HG03280 (cell line): Measurements from ENCODE around the gene HLA-DQA1.
A peak's percentile ranks its signal among the peaks of the same experiment; 100 is the strongest.
"Not testable (repeated sequence)": the region's sequence is repeated elsewhere in the genome, so short reads cannot be mapped to it uniquely, and the experiment has no call there.

Experiments used
- ATAC-seq: cut with Tn5 transposase; IDR thresholded peaks from one replicate; pipeline ENCODE4 v1.9.1; 2021; ENCODE audit warnings: mild to moderate bottlenecking, moderate library complexity; ENCODE audit not compliant: unreplicated experiment

HLA-DQA1 gene

DNA sequence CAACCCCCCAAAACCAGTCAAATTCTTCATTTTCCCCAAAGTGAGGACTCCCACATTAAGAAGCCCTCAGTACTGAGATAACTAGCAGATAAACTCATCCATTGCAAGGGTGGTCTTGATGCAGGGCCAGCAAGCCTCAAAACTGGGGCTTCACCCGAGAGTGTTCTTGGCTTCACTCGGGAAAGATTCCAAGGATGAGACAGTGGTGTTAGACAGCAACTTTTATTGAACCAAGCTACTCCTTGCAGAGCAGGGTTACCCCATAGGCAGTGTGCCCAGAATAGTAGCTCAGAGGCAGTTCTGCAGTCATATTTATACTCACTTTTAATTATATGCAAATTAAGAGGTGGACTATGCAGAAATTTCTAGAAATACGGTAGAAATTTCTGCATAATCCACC, 15.8 kb upstream of the HLA-DQA1 start:
- no peak for ATAC-seq

DNA sequence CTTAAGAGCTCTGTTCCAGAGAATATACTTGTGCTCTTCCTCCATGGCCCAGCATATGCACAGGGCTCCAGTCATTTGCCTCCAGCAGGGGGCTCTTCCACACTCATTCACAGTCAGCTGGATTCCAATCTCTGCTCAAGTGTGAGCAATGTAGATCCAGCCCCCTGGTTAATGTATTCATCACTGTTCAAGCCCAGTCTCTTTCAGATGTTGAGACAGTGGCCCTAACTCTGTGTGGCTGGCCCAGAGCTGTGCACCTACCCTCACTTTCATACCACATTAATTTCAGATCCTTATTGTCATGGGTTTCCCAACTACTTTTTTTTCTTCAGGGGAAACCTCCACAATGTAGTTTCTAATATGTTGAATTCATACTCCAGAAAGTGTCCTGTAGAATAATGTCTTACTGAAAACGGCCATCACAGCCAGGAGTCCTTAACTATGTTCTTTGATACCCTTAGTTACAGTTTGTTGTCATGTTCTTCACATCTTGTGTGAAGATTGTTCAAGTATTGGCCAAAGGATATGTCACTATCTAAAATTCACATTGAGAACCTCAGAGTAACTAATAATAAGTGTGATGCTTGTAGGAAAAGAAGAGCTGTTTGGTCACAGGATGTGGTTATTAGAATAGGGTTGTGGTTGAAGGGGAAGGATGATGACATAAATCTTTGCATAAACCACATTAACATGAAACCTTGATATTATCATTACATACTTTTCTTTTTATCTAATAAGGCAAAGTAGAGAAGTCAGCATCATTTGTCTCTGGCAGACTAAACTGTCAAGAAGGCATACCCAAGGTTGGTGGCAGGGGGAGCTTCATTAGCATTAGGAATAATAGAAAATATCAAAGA, 14.4 kb upstream of the HLA-DQA1 start:
- ATAC-seq, result peak; percentile 59

DNA sequence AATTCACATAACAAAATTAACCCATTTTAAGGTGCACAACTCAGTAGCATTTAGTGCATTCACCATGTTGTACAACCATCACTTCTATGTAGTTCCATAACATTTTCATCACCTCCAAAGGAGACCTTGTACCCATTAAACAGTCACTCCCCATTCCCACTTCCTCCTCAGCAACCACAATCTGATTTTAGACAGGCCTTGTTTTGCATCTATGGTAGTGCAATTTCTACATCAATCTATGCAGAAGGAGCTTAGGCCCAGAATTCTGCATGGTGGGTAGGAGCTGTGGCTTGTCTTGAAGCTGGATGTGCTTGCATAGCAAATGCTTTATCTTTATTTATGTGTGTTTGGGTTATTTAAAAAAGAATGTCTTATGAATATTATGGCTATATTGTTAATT, 13.5 kb upstream of the HLA-DQA1 start:
- ATAC-seq, result no peak

DNA sequence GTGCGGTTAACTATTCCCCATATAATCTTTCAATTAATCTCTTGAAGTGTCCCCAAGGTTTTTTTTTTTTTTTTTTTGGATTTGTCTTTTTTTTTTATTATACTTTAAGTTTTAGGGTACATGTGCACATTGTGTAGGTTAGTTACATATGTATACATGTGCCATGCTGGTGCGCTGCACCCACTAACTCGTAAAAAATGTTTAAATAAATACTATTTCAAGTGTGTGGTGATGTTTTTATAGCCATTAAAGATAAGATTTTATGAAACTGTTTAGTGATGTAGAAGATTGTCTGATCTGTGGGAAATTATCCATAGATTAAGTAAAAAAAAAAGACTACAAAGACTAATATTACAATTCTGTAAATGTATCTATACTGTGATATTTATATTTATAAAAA, 12.6 kb upstream of the HLA-DQA1 start:
- ATAC-seq, result no peak

DNA sequence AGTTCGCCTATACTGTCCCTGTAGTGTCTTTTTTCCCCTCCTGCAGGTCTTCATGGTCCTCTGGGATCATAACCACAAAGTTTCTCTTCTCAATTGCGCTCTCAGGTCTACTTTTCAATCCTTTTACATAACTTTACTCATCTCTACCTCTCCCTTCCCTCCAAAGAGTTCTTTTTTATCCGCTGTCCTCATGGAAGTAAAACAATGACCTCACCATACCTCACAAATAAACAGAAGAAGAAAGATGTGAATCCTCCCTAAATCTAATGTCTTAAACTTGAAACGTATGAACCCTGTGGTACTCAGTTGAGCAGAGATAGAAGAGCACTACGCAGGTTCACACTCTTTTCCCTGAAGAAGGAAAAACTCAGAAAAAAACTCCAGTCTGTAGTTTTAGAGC, 12.1 kb upstream of the HLA-DQA1 start:
- ATAC-seq, result no peak

DNA sequence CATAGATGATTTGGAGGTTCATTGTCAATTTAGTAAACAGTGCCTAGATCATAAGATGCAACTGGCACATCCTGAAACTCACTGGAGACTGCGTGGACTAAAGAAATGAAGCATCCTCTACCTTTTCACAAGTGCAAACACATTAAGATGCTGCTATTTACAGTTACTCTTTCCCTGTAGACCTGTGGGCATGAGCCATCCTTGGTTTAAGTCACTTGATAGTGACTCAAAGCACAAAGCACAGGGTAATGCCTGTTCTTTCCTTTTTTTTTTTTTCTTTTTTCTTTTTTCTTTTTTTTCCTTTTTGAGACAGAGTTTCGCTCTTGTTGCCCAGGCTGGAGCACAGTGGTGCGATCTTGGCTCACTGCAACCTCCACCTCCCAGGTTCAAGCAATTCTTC, 10.0 kb upstream of the HLA-DQA1 start:
- ATAC-seq, result no peak

DNA sequence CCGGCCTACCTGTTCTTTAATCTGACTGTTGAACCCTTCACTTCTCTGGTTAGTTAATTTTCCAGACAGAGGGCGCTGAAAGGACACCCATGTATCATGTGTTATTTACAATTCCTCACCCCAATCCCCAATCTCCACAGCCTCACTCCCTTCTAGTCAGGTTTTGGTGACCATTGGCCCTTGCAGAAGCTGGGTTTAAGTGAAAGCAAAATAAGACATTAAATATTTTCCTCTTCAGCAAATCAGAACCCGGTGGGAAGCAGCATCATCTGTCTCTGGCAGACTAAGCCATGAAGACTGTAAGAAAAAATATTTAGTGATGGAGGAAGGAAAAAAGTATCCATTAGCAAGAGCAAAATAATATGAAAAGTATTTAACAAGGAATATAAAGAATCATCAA, 9.4 kb upstream of the HLA-DQA1 start:
- no peak for ATAC-seq

DNA sequence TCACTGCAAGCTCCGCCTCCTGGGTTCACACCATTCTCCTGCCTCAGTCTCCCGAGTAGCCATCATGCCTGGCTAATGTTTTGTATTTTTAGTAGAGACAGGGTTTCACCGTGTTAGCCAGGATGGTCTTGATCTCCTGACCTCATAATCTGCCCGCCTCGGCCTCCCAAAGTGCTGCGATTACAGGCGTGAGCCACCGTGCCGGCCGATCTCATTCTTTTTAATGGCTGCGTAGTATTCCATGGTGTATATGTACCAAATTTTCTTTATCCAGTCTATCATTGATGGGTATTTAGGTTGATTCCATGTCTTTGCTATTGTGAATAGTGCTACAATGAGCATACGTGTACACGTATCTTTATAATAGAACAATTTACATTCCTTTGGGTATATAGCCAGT, 7.4 kb upstream of the HLA-DQA1 start:
- not testable (repeated sequence) for ATAC-seq

DNA sequence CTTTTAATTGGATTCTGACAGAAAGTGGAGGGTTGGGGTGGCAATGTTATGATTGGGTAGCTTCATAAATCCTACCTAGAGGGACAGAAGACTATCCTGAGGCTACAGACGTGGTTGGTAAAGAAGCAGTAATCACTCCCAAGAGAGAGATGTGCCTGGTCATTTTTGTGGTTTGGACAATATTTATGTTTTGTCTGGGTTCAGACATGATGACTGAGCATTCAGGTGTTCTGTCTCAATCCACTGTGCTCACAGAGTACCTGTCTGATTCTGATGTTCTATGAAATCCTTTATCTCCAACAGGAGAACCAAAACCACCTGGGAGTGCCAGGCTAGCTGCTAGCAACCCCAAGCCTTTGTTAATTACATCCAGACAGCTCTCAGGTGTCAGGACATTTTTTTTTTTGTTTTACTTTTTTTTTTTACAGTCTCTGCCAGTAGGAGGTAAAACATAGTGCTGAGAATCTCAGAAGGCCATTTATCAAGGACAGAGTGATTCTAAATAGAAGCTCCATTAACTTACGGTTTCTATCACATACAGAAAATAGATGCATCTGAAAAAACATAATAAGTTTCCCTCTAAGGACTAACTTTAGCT, 1.6 kb upstream of the HLA-DQA1 start:
- no peak for ATAC-seq

DNA sequence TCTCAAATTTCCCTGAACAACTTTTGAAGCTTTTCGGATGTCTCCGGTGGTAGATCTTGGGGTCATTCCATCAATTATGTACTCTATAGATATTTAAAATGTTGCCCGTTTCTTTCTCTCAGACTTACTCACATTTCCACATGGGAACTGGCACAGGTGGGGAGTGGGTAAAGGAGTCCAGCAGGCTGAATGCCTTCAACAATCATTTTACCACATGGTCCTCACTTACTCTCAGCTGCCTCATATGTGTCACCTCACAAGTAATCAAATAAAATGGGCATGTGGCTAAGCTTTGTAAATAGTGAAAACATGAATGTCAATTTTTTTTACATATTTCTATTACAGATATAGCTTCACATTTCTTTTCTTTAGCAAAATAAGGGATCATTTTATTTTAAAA, 677 bp downstream of the HLA-DQA1 start:
- ATAC-seq, result no peak

DNA sequence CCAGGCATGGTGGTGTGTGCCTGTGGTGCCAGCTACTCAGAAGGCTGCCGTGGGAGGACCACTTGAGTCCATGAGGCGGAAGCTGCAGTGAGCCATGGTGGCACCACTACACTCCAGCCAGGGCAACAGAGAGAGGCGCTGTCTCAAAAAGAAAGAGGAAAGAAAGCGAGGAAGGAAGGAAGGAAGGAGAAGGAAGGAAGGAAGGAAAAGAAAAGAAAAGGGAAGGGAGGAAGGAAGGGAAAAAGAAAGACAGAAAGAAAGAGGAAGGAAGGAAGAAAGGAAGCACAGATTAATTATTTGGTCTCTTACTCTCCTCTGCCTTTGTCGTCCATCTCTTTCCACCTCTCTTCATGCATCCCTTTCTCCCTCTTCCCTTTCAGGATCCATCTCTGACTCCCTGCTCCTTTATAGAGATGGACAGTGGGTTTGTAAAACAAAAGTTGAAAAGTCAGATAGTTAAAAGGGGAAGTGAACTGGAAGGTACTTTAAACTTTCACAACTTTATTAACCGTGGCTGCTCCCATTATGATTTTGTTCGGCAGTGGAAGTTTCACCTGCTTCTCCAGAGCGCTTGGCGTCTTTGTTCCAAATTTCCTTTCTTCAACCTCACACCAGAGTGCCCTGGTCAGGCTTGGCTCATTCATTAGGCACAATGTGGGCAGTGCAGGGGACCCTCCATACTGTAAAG, 1.5 kb downstream of the HLA-DQA1 start:
- ATAC-seq, result no peak

DNA sequence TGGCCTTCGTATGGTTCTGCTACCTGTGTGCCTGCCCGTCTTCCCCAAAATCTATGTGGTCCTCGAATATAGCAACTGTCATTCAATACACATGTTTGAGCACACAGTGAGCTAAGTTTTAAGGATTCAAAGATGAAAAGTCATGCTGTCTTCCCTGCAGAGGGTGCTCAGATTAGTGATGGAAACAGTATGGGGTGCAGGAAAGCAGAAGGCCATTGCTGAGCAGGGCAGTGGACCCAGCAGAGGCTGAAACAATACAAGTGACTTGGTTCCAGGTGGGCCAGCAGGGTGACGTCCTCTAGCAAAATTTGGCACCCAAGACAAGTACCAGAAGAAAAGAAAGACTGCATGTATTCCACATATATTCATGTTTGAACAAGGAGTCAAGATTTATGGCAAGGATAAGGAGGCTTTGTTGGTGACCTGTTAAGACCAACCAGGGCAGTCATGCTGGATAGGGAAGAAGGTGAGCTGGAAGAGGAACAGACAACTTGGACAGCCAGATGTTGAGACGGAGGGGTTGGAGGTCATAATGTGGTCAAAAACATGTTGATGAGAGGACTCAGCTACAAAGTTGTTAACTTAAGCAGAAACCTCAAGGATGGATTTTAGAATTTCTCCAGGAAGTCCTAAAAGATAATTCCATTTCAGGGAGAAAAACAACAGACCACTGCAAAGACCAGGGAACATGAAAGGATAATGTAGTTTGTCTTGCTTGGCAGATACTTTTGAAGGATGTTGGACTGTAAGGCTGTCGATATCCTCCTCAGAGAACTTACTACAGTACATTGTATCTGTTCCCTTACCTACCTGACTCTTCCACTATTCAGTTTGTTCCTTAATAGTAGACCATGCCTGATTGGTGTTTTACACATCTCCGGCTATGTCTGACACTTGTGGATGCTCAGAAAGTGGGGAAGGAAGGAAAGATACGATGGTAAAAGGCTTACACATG, 2.5 kb downstream of the HLA-DQA1 start:
- no peak for ATAC-seq

DNA sequence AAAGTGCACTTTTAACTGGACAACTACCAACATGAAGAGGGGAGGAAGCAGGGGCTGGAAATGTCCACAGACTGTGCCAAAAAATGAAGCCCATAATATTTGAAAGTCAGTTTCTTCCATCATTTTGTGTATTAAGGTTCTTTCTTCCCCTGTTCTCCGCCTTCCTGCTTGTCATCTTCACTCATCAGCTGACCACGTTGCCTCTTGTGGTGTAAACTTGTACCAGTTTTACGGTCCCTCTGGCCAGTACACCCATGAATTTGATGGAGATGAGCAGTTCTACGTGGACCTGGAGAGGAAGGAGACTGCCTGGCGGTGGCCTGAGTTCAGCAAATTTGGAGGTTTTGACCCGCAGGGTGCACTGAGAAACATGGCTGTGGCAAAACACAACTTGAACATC, 3.9 kb downstream of the HLA-DQA1 start:
- ATAC-seq, result no peak

DNA sequence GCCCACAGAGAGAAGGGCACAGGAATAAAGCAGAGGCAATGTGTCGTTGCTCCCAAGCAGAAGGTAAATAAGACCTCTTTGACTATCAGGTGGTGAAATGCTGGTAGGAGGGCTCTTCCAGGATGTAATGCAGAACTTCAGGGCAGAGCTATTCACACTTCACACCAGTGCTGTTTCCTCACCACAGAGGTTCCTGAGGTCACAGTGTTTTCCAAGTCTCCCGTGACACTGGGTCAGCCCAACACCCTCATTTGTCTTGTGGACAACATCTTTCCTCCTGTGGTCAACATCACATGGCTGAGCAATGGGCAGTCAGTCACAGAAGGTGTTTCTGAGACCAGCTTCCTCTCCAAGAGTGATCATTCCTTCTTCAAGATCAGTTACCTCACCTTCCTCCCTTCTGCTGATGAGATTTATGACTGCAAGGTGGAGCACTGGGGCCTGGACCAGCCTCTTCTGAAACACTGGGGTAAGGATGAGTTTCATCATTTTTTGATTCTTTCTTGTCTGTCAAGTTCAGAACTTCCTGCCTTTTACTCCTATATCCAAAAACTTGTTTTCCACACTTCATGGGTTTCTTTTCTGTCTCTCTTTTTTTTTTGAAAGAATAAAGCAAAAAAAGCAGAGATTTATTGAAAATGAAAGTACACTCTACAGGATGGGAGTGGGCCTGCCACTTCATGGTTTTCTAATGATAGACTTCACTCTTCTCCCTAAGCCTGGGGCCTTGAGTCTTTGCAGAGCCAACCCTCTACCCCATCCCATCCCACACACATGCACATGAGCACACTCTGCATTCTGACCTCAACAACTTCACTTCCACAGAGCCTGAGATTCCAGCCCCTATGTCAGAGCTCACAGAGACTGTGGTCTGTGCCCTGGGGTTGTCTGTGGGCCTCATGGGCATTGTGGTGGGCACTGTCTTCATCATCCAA, 4.8 kb downstream of the HLA-DQA1 start:
- not testable (repeated sequence) for ATAC-seq

DNA sequence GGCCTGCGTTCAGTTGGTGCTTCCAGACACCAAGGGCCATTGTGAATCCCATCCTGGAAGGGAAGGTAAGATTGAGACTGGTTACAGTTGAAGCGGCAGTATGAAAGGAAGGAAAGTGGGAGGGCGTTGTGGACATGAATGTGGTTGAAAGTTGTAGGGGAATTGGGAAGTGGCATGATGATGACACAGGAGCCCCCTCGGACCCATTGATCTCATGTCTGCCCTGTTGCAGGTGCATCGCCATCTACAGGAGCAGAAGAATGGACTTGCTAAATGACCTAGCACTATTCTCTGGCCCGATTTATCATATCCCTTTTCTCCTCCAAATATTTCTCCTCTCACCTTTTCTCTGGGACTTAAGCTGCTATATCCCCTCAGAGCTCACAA, 5.5 kb downstream of the HLA-DQA1 start:
- no peak for ATAC-seq

DNA sequence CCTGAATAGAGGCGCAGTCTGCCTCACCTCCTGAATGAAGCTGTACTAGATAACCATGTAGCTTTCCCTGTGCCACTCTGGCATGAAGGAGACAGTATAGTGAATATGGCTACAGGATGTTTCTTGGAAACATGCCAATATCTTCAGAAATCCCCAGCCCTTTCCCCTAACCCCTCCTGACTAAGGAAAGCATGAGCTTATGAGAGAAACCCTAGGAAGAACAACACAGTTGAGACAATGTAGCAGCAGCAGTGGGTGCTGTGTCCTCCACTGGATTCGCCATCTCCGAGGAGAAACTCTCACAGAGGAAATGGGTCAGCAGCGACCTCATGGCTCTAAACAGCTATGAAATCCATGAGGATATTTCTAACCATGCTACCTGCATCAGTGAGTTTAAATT, 6.7 kb downstream of the HLA-DQA1 start:
- no peak for ATAC-seq

DNA sequence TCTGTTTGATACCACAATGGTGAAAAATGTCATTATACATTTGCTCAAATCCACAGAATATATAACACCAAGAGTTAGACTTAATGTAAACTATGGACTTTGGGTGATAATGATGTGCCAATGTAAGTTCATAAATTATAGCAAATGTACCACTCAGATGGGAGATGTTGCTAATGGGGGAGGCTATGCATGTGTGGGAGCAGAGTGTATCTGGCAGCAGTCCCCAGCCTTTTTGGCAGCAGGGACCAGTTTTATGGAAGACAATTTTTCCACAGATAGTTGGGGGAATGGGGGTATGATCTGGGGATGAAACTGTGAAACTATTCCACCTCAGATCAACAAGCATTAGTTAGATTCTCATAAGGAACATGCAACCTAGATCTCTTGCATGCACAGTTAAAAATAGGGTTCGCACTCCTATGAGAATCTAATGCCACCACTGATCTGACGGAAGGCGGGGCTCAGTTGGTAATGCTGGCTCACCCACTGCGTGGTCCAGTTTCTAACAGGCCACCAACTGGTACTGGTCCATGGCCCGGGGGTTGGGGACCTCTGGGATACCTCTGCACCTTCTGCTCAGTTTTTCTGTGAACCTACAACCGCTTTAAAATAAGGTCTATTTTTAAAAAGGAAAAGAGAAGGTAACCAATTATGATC, 8.0 kb downstream of the HLA-DQA1 start:
- ATAC-seq, result no peak

DNA sequence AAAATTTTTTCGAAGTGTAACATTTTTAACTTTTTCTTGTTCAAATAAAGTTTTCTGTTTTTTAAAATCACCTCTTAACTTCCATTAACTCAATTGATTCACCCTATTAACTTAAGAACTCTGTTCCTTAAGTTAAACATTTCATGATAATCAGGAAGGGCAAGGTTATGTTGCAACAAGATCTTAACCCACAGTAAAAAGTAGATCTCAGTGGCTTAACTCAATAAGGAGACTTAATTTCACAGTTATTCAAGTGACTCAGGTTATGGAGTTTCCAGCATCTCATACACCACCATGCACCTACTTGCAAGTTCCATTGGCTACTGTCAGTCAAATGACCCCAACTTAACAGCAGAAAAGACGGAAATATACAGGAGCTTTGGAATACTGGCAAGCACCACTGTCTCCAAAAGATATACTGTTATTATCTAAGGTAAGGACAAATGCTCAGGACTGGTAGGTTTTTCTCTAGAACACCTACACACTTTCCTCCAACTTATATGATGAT, 18.1 kb downstream of the HLA-DQA1 start:
- no peak for ATAC-seq

DNA sequence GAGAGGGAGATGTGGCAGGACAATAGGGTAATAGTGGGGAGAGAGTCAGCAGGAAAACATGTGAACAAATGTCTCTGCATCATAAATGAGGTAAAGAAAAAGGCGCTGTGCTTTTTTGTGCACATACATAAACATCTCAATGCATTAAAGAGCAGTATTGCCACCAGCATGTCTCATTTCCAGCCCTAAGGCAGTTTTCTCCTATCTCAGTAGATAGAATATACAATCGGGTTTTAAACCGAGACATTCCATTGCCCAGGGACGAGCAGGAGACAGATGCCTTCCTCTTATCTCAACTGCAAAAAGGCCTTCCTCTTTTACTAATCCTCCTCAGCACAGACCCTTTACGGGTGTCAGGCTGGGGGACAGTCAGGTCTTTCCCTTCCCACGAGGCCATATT, 20.1 kb downstream of the HLA-DQA1 start:
- ATAC-seq, result not testable (repeated sequence)
